GM19324 (cell line): ENCODE measurements around the gene CCDC33.

Experiments
- ATAC-seq: cut with Tn5 transposase; IDR thresholded peaks from one replicate; pipeline ENCODE4 v1.9.1; 2021; ENCODE audit warnings: mild to moderate bottlenecking, moderate library complexity; ENCODE audit not compliant: unreplicated experiment, low FRiP score

Gene CCDC33

GRCh38 chr15:74208496-74208895 is 27.6 kb upstream of the CCDC33 start:
- no peak for ATAC-seq

DNA sequence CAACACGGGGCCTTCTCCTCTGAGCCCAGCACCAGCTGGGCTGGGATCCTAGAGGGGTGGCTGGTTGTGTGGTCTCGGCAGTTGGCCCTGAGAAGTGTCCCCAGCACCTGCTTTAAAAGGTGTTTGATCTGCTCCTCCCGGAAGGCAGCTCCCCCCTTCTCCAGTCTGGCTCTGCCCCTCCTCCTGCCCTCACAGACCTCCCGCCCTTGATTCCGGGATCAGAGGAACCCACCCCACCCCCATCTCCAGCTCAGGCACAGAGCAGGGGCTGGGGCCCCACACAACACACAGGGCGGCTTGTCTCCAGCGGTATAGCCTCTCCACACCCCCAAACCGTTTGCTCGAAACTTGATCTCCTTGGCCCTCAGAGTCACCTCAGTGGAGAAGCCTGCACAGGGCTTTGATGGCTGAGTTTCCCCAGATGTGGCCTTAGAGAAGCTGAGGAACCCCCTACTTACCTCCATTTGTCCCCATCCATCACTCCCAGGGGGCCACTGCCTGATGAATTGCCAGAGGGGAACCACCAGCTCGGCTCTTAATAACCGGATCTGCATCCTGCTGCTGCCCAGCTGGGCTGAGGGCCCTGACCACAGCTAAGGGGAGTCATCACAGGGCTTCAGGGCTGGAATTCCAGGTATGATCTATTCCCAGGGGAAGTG is 27.1 kb upstream of the CCDC33 start:
- no peak for ATAC-seq

- ATAC-seq: no peak
These were observed 26.6 kb upstream of the CCDC33 start for GRCh38 chr15:74209560-74209958.

- ATAC-seq: no peak
These were observed 26.0 kb upstream of the CCDC33 start for GRCh38 chr15:74209997-74210671.

DNA sequence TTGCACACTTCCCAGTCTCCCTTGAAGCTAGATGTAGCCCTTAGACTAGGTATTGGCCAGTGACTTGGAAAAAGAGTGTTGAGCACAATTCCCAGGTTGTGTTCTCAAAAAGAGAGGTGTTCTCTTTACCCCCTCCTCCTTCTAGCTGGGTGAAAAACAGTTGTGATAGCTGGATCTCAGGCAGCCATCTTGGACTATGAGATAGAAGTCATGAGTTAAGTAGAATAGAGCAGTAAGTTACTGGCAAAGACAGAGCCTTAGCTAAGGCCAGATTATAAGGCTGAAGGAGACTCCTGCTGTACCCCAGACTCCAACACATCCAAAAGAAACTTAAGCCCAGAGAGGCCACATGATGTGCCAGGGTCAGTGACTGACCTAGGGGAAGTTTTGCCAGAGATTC is 25.4 kb upstream of the CCDC33 start:
- no peak for ATAC-seq

GRCh38 chr15:74211656-74212055 is 24.5 kb upstream of the CCDC33 start:
- ATAC-seq: no peak

DNA sequence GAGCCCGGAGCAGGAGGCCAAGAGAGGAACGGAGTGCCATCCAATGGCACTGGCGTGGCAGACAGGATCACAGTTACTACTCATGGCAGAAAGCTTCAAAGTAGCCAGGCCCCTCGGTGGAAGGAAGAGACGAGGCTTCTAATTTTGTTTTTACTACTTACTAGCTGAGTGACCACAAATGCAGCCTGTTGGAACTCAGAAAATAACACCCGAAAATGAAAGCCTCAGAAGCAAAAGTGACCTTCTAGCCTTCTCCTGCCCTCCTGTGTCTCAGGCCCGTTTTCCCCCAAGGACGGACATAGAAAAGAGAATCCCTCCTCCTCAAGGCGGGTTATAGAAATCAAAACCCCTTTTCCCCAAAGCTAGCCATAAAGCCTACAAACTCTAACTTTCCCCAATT is 23.6 kb upstream of the CCDC33 start:
- ATAC-seq: no peak

GRCh38 chr15:74213858-74214284 is 22.3 kb upstream of the CCDC33 start:
- no peak for ATAC-seq

GRCh38 chr15:74214324-74215021 is 21.7 kb upstream of the CCDC33 start:
- ATAC-seq: no peak

DNA sequence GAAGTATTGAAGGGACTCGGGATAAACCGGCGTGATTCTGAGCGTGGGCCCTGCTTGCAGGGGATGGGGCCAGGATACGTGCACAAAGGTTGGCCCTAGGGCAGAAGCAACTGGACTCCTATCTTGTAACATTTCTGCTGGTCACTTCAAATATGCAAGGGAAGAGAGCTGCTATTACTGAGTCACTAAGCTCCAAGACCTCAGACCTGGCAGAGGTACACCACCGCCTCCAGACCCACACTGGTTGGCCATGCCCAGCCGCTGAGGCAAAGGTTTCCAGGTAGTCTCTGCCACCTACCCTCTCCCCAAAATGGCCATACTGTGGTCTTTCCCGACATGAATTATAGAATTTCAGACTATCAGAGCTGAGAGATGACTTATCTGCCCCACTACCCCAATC is 20.2 kb upstream of the CCDC33 start:
- no peak for ATAC-seq

- no peak for ATAC-seq
These were observed 19.2 kb upstream of the CCDC33 start for GRCh38 chr15:74216949-74217348.

DNA sequence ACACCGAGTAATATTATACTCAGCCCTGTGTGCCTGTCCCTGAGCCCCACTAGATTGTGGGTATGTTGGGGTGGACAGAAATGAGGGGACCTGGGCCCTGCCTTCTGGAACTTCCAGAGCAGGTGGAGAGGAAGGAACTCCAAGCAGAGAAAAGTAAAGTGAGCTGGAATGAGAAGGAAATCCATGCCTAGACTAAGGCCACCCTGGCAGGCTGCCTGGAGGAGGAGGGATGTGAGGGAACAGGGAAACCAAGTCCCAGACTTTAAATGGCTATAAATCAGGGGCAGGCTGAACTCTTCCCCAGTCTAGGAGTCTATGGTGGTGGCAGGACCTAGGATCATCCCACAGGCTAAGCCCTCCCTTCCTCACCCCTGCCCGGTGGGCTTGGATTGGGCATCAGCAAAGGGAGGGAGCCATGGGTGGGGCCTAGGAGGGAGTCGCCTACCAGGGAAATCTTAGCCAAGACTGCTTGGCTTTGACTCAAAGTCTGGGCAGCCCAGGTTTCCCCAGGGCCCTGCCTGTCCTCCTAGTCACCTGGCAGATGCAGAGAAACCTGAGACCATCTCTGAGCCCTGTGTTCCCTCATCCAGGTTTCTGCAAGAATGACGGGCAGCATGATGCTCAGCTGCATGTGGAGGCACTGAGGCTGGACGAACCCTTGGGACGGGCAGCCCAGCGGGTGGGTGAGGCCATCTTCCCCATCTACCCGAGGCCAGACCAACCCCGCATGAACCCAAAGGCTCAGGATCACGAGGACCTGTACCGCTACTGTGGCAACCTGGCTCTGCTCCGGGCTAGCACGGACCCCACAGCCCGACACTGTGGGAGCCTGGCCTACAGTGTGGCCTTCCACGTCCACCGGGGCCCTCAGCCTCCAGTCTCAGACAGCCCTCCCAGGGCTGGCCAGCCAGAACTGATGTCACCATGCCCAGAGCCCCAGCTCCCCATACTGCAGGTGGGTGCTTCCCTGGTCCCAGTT is 17.9 kb upstream of the CCDC33 start:
- no peak for ATAC-seq

GRCh38 chr15:74220475-74221248 is 15.5 kb upstream of the CCDC33 start:
- ATAC-seq: no peak

- ATAC-seq: no peak
These were observed 14.5 kb upstream of the CCDC33 start for GRCh38 chr15:74221399-74222239.

GRCh38 chr15:74222240-74223119 is 13.6 kb upstream of the CCDC33 start:
- ATAC-seq: no peak

- no peak for ATAC-seq
These were observed 10.2 kb upstream of the CCDC33 start for GRCh38 chr15:74225928-74226327.

- ATAC-seq: no peak
These were observed 9.2 kb upstream of the CCDC33 start for GRCh38 chr15:74226761-74227540.
